ENCODE measurements around the gene ARL15.
"Not testable (repeated sequence)": the region's sequence is repeated elsewhere in the genome, so short reads cannot be mapped to it uniquely, and the experiment has no call there.

ARL15 gene

GRCh38 chr5:53879708-53880323, 430.6 kb downstream of the ARL15 start:
- DNase-seq = no peak

- DNase-seq = no peak
Observed at GRCh38 chr5:53878015-53878414, 432.4 kb downstream of the ARL15 start.

GRCh38 chr5:53877243-53877642, 433.1 kb downstream of the ARL15 start:
- DNase-seq = no peak

- no peak for DNase-seq
Observed at GRCh38 chr5:53874409-53874808, 436.0 kb downstream of the ARL15 start.

GRCh38 chr5:53873235-53873634, 437.1 kb downstream of the ARL15 start:
- DNase-seq = no peak

GRCh38 chr5:53871775-53872174, 438.6 kb downstream of the ARL15 start:
- no peak for DNase-seq

- no peak for DNase-seq
Observed at GRCh38 chr5:53871050-53871449, 439.3 kb downstream of the ARL15 start.

- no peak for DNase-seq
Observed at GRCh38 chr5:53858700-53859456, 451.5 kb downstream of the ARL15 start.

GRCh38 chr5:53856506-53856905, 453.9 kb downstream of the ARL15 start:
- DNase-seq = no peak

GRCh38 chr5:53836851-53837430, 473.4 kb downstream of the ARL15 start:
- not testable (repeated sequence) for DNase-seq

- DNase-seq = no peak
Observed at GRCh38 chr5:53834500-53834899, 475.9 kb downstream of the ARL15 start.
